Peyer's patch (tissue), 4 donors: ENCODE results near the gene COQ4.

Experiments used
- CTCF ChIP-seq, 6 experiments: fragments of 450-650 bp in 4 of 6; fragments of 200-600 bp in 2 of 6; sonication (generic) in 1 of 6; IDR thresholded peaks; one replicate each; pipeline ENCODE4 v1.5.1; 2017 to 2019; ENCODE audit warnings: antibody characterized with exemption in 6 of 6, mild to moderate bottlenecking in 3 of 6, moderate library complexity in 1 of 6
- POLR2A ChIP-seq, 2 donors: fragments of 450-650 bp; IDR thresholded peaks; one replicate each; pipeline ENCODE4 v1.5.1; 2017; ENCODE audit warnings: antibody characterized with exemption in 2 of 2, mild to moderate bottlenecking in 2 of 2, moderate library complexity in 2 of 2

GRCh38 chr9:128382261-128382660, 59.6 kb downstream of the COQ4 start:
- TF ChIP-seq CTCF (IDR thresholded peaks at IDR 0.05), result no peak
- no peak for TF ChIP-seq POLR2A (IDR thresholded peaks at IDR 0.05)
